HFFc6 (cell line): ENCODE results near the gene EXOC3L1. TPM values are rescaled to one million over a fixed set of nuclear protein-coding genes. Genes with fewer than 3 reads are reported as not detected.

Experiments used
- DNase-seq: peaks from one replicate; pipeline ENCODE4 v3.0.0-alpha.2; 2018
- H3K27ac Mint-ChIP-seq: 2 replicates; pipeline ENCODE4 v1.8.0; 2020; ENCODE audit warnings: mild to moderate bottlenecking, mixed read lengths
- H3K27me3 Mint-ChIP-seq: 2 replicates; pipeline ENCODE4 v1.8.0; 2021; ENCODE audit warnings: mild to moderate bottlenecking, moderate library complexity, mixed read lengths; ENCODE audit not compliant: insufficient read depth
- H3K36me3 Mint-ChIP-seq: 2 replicates; pipeline ENCODE4 v1.8.0; 2021; ENCODE audit warnings: low read depth, mixed read lengths
- H3K4me1 Mint-ChIP-seq: 2 replicates; pipeline ENCODE4 v1.8.0; 2020; ENCODE audit warnings: low read depth, mixed read lengths
- H3K4me3 Mint-ChIP-seq: 2 replicates; pipeline ENCODE4 v1.8.0; 2020; ENCODE audit warnings: mild to moderate bottlenecking, moderate library complexity, mixed read lengths
- H3K9me3 Mint-ChIP-seq: 2 replicates; pipeline ENCODE4 v1.8.0; 2020; ENCODE audit warnings: mild to moderate bottlenecking, mixed read lengths
- CTCF ChIP-seq: fragments of 200-600 bp; sonication (generic); IDR thresholded peaks from 2 replicates; pipeline ENCODE4 v1.5.0; 2021; ENCODE audit warnings: antibody characterized with exemption, mild to moderate bottlenecking
- total RNA-seq, 6 experiments: library from RNA; stranded (reverse); fragmentation: NEBNext Ultra II Directional; extraction: Animal tissue kit (Norgen Biotek cat#: 25700); gene quantifications; 2 replicates in 1 of 6; 3 replicates in 5 of 6; pipeline ENCODE4 v1.2.3, GENCODE V29; 2021

Gene EXOC3L1
- total RNA-seq, 6 experiments from 2014 or later = 0.18 TPM; not detected in 5

- no peak for DNase-seq
- Mint-ChIP-seq H3K4me3 (no peak overlapping the region), H3K27me3 (peaks cover 10% of the 10 kb centered on the region; the same call in 1 of the 2 replicates), H3K4me1 (peaks cover 12% of the 10 kb centered on the region), H3K36me3 (no peaks in the 10 kb centered on the region), H3K9me3 (no peaks in the 10 kb centered on the region), H3K27ac (no peak overlapping the region)
- no peak for TF ChIP-seq CTCF
Measured at GRCh38 chr16:67165121-67166078, 24.5 kb downstream of the EXOC3L1 start.

- H3K27ac Mint-ChIP-seq = no peak within 1 kb of the TSS
- peak within 1 kb of the TSS; percentile 45 for H3K4me3 Mint-ChIP-seq
- H3K9me3 Mint-ChIP-seq = no peaks in the 10 kb centered on the region
- no peak for TF ChIP-seq CTCF
- peaks cover 12% of the 10 kb centered on the region; the same call in 1 of the 2 replicates for H3K27me3 Mint-ChIP-seq
- no peak for DNase-seq
- H3K4me1 Mint-ChIP-seq = peaks cover 6% of the 10 kb centered on the region
- H3K36me3 Mint-ChIP-seq = no peaks in the 10 kb centered on the region
Measured at GRCh38 chr16:67164599-67165061, 25.3 kb downstream of the EXOC3L1 start, which contains the start of gene HSF4. TSS of gene HSF4 (plus strand) at chr16:67164745. CDS start at chr16:67164812, 67 bp downstream.

GRCh38 chr16:67163999-67164558 is 25.9 kb downstream of the EXOC3L1 start:
- H3K4me1 Mint-ChIP-seq = peaks cover under 1% of the 10 kb centered on the region
- H3K27me3 Mint-ChIP-seq = peaks cover 12% of the 10 kb centered on the region; the same call in 1 of the 2 replicates
- H3K9me3 Mint-ChIP-seq = no peaks in the 10 kb centered on the region
- DNase-seq = no peak
- peak overlapping the region; percentile 45 for H3K4me3 Mint-ChIP-seq
- H3K27ac Mint-ChIP-seq = no peak overlapping the region
- no peaks in the 10 kb centered on the region for H3K36me3 Mint-ChIP-seq
- TF ChIP-seq CTCF = no peak

GRCh38 chr16:67163164-67163998 is 26.6 kb downstream of the EXOC3L1 start:
- Mint-ChIP-seq H3K27me3 (peaks cover 12% of the 10 kb centered on the region; the same call in 1 of the 2 replicates), H3K4me1 (peaks cover 6% of the 10 kb centered on the region), H3K4me3 (peak overlapping the region; percentile 45), H3K9me3 (no peaks in the 10 kb centered on the region), H3K27ac (no peak overlapping the region), H3K36me3 (no peaks in the 10 kb centered on the region)
- no peak for DNase-seq
- TF ChIP-seq CTCF = no peak
